Adrenal gland (tissue), 5 donors: ENCODE measurements around the gene RNF227.

Experiments
- POLR2A ChIP-seq, 2 donors: fragments of 450-650 bp; IDR thresholded peaks; one replicate each; pipeline ENCODE4 v1.6.1; 2017; ENCODE audit warnings: antibody characterized with exemption in 2 of 2, mild to moderate bottlenecking in 2 of 2, moderate library complexity in 1 of 2
- TF ChIP-seq, protein P1 (sequence below), 6 experiments: fragments of 450-650 bp in 4 of 6; fragments of 200-600 bp in 2 of 6; sonication (generic) in 1 of 6; IDR thresholded peaks; 1 replicate in 5 of 6; 2 replicates in 1 of 6; pipeline versions ENCODE4 v1.5.1 to v1.8.0; 2016 to 2021; ENCODE audit warnings: antibody characterized with exemption in 6 of 6, mild to moderate bottlenecking in 2 of 6, moderate library complexity in 1 of 6
- donor health status: DM: no; HTN: no; CAD: no.

GRCh38 chr17:7959503-7960253 lies 43.6 kb upstream of the RNF227 start:
- TF ChIP-seq, protein P1, sequence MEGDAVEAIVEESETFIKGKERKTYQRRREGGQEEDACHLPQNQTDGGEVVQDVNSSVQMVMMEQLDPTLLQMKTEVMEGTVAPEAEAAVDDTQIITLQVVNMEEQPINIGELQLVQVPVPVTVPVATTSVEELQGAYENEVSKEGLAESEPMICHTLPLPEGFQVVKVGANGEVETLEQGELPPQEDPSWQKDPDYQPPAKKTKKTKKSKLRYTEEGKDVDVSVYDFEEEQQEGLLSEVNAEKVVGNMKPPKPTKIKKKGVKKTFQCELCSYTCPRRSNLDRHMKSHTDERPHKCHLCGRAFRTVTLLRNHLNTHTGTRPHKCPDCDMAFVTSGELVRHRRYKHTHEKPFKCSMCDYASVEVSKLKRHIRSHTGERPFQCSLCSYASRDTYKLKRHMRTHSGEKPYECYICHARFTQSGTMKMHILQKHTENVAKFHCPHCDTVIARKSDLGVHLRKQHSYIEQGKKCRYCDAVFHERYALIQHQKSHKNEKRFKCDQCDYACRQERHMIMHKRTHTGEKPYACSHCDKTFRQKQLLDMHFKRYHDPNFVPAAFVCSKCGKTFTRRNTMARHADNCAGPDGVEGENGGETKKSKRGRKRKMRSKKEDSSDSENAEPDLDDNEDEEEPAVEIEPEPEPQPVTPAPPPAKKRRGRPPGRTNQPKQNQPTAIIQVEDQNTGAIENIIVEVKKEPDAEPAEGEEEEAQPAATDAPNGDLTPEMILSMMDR (IDR thresholded peaks at IDR 0.05), result no peak
- TF ChIP-seq POLR2A (IDR thresholded peaks at IDR 0.05), result no peak
